T1000 (cell line): ENCODE results near the gene F12.
A peak's percentile ranks its signal among the peaks of the same experiment; 100 is the strongest.

Experiments
- DNase-seq: peaks from one replicate; lab custom pipeline; 2025; ENCODE audit warnings: mixed read lengths; lab: John Stamatoyannopoulos, UW

F12 gene

DNA sequence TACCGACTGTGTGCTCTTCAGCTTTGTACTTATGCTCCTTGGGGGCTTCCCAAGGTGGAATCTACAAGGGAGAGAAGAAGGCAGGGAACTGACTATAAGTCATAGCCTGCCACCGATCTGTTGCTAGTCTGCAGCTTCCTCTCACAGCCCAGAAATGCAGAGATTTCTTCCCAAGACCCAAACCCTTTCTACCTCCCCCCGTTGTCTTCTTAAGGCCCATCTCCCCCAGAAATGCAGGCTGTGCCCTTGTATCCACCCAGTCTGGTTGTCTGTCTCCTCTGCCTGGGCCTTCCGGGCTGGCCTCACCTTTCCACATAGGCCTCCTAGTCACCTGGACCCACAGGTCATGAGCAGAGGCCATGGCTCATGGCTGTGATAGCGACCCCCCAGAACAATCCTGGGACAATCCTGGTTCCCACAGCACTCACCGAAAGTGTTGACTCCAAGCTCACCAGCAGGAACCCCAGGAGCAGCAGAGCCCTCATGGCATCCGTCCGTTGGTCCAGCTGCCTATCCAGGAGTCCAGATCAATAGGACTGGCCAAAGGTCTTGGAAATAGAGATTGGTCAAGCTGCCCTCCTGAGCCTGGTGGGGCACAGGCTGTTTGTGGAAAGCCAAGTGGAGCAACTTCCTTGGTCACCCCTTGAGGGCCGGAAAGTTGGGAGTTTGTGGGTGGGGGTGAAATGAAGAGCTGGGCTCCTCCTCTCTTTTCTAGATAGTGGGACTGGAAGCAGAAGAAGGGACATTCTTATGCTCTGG lies at the start of gene F12:
Gene F12 (minus strand): TSS at position 522 of the 759 bp plus-strand sequence. CDS start 37 bp downstream, at position 485.
- no peak for DNase-seq

DNA sequence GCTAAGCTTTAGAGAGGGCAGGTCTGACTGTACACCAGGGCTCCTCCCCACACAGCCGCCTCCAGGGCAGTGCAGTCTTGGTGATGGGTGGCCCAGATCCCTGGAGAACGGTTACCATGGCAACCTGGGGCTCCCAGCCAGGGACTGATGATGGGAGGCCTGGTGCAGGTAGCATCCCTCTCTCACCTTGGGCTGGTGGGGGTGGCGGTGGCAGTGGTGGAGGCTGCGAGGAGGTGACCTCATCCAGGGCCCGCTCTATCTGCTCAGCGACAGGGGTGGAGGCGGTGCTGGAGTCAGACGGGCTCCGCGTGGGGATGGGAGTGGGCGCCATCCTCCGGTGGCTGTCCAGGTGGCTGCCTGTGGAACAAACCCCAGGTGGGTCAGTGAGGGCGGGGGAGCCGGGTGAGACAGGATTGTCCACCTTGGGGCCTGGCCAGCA lies 49.6 kb upstream of the F12 start:
- DNase-seq = no peak

DNA sequence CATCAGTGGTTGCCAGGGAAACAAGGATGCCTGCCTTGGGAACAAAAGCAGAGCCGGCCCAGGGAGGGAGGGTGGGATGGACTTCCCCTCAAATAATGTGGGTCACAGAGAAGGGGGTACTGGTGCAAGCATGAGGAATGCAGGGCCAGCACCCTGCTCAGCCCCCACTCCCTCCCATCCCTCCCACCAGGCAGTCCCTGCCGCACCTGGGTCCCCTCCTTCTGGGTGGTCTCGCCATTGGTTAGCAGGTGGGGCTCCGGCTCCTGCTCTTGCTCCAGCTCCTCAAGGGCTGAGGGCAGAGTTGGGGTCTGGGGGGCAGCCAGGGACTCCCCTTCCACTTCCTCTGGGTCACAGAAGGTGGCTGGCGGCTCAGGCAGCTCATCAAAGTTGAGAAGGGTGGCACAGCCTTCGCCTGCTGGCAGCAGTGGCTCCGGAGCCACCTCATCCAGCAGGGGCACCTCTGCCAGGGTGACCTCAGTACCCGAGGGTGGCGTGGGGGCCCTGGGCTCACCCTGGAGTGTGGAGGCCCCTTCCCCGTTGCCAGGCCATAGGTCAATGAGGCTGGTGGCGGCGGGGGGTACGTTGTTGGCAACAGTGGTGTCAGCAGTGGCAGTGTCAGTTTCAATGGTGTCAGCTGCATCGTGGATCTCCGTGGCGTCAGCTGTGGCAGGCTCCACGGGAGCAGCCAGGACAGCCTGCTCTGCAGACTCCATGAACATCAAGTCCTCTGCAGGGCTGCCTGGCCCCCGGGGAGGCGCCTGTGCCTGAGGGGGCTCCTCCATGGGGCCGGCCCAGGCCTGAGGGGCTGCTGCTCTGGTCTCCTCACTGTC lies 48.7 kb upstream of the F12 start:
- no peak for DNase-seq

DNA sequence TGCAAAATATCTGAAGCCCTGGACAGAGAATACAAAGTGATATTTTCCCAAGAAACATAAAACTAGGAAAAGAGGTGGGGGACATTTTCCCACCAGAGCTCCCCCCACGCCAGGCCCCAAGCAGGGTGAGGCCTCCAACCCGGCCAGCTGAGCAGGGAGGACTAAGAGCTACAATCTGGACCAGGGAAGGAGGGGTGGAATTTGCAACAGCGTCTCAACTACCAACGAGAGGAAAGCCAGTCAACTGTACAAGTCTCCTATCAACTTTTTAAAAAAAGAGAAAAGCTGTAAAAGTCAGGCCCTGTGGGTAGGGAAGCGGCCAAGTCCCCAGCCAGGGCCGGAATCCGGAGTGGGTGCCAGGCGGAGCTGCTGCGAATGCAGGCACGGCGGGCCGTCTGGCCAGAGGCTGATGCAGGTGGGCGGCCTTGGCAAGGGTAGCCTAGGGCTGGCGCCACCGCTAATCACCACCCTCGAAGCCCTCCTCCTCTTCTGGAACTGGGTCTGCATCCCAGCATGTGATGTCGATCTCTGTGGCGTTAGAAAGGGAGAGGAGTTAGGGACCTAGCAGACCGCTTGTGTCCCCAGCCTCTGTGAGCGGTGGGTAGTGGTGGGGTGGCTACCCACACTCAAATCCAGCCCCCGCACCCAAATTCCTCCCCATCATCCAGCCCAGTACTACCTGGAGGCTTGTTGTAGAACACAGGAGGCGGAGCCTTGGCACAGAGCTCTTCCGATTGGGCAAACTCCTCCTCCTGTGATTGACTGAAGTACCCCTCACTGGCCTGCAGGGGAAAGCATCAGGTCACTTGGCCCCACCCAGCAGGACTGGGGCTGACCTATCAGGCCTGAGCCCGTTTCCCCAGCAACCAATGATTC lies 47.9 kb upstream of the F12 start:
- DNase-seq = peak; percentile 86

- DNase-seq = no peak
Observed at GRCh38 chr5:177456591-177456964, 47.2 kb upstream of the F12 start.

DNA sequence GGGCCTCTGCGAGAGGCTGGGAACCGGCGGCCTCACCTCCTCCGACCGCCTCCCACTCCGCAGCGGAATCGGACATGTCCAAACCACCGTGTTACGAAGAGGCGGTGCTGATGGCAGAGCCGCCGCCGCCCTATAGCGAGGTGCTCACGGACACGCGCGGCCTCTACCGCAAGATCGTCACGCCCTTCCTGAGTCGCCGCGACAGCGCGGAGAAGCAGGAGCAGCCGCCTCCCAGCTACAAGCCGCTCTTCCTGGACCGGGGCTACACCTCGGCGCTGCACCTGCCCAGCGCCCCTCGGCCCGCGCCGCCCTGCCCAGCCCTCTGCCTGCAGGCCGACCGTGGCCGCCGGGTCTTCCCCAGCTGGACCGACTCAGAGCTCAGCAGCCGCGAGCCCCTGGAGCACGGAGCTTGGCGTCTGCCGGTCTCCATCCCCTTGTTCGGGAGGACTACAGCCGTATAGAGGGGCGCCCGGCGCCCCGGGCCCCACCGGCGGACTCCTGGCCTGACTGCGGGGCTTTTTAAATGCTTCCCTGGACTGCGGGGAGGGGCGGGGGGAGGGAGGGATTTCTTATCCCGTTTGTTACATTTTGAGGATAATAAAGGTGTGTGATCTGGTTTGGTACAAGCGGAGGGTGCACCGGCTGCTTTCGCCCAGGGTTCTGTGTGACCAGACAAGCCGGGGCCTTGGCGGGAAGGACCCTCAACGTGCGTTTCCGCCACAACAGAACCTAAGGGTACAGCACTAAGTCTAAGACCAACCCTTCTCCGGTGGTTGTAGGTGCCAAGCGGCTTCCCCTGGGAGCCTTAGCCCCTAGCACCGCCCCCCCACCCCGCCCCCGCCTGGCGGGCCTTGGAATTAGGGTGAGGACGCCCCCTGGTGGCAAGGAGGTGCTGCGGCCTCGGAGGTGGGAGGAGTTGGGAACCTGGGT lies 46.6 kb upstream of the F12 start:
- DNase-seq = peak; percentile 74

DNA sequence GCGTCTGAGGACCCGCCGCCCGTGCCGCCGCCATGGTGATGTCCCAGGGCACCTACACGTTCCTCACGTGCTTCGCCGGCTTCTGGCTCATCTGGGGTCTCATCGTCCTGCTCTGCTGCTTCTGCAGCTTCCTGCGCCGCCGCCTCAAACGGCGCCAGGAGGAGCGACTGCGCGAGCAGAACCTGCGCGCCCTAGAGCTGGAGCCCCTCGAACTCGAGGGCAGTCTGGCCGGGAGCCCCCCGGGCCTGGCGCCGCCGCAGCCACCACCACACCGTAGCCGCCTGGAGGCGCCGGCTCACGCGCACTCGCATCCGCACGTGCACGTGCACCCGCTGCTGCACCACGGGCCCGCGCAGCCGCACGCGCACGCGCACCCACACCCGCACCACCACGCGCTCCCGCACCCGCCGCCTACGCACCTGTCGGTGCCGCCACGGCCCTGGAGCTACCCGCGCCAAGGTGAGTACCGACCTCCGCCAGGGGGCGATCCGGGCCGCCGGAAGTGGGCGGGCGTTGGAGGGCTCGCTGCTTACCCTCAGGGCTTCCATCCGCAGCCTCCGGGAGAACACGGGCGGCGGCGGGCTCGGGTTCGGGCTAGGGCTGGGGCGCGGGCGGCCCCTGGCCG lies 45.8 kb upstream of the F12 start:
- peak; percentile 55 for DNase-seq

DNA sequence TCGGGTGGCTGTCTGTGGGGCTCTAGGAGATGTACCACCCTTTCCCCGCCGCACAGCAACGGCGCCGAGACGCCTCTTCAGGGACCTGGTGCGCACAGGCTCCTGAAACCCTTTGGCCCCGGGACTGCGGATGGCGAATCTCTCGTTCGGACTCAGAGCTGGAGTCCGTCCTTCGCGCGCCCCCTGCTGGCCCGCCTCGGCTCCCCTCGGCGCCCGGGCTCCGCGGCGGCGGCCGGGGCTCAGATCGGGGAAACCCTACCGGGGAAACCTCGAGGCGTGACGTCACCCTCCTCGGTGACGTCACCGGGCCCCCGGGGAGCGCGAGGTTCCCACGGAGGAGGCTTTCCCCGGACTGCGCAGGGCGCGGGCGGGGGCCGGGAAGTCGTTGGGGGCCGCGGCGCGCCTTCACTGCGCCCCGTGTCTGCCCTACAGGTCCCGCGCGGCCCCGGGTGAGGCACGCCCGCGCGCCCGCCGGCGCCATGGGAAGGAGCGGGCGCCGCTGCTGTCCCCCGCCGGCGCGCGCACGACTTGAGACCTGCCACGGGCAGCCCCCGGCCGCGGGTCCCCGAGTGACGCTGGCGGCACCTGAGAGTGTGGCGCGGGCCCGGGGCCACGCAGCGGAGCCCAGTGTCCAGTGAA lies 45.2 kb upstream of the F12 start:
- peak; percentile 86 for DNase-seq

DNA sequence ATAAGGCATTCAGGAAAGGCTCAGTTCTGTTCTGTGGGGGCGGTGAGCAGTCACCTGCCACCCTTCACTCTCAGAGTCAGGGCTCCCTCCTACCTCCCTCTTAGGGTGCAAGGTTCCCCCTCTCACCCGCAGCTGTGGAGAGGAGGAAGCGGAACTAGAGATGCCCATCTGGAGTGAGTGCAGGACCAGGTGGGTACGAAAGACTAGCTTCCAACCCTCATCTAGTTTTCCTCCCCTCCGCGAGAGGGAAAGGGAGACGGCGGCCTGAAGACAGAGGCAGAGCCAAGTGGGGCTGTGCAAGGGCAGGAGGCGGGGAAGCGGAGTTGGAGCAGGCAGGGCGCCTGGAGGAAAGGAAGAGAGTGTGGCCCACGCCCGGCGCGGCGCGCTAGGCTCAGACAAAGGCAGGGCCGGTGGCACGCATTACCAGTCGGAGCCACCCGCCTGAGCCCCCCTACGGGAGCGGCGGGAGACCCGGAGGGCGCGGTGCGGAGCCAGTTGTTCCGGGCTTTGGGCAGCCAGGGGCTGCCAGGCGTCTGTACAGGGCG lies 44.6 kb upstream of the F12 start:
- no peak for DNase-seq

DNA sequence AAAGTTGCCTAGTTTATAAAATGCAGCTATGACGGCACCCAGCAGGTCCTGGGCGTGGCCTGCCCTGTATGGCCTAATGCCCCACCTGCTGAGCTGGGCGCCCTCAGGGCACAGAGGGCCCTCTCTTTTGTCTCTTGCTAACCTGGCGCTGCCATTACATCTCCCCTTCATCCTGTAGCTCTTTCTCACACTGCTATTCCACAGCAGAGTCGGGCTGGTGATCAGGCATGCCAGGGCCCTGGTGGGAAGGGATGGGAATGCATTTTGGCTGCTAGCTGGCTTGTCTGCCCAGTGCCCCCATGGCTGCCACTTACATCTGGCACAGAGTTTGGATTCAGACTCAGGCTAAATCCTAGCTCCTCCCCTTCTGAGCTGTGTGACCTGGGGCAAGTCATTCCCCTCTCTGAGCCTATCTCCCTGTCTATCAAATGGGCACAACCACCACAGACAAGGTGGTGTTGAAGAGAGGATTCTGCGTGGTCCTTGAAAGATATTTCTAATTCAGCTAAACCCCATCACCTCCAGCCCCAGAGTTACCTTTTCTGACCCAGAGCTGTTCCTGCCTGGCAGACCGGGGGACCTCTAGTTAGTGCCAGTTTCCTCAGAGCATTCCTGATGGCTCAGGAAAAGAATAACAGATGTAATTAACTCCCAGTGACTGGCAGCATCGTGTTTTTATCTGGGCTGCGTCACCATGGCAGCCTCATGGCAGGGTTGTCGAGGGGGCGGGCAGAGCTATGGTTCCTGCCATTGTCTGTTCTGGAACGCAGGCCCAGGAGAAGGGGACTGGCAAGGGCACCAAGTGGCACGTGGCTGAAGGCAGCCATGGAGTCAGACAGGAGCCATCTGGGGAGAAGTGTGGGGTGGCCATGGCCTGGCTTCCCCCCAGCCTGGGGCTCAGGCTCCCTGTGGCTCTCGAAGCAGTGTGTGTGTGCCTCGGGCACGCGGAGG lies 43.6 kb upstream of the F12 start:
- no peak for DNase-seq

DNA sequence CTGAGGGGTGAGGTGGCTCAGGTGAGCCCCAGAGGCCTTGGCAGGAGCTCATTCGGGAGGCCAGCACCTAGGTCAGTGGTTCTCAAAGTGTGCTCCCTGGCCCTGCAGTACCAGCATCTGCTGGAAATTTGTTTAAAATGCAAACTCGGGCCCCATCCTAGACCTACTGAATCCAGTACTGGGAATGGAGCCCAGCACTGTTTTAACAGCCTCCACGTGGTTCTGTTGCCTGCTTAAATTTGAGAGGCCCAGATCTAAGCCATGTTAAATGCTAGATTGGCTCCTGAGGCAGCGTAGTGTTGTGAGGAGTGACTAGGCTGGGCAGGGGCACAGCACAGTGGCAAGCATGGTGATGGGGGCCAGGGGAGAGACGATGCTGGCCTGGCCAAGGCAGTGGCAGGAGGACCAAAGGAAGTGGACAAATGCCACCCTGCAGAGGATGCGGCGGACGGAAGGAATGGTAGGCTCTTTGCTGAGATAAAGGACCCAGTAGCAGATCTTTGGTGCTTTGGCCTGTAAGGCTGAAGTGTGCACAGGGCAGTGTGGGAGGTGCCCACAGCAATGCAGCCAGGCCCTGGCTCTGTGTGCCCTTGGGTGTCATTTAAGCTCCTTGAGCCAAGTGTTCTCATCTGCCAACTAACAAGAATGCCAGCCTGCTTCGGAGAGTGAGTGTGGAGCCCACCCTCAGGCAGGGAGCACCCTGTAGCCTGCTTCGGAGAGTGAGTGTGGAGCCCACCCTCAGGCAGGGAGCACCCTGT lies 41.5 kb upstream of the F12 start:
- DNase-seq = no peak

GRCh38 chr5:177449140-177450061 lies 40.0 kb upstream of the F12 start:
- no peak for DNase-seq

- DNase-seq = no peak
Observed at GRCh38 chr5:177448244-177448950, 39.0 kb upstream of the F12 start.

DNA sequence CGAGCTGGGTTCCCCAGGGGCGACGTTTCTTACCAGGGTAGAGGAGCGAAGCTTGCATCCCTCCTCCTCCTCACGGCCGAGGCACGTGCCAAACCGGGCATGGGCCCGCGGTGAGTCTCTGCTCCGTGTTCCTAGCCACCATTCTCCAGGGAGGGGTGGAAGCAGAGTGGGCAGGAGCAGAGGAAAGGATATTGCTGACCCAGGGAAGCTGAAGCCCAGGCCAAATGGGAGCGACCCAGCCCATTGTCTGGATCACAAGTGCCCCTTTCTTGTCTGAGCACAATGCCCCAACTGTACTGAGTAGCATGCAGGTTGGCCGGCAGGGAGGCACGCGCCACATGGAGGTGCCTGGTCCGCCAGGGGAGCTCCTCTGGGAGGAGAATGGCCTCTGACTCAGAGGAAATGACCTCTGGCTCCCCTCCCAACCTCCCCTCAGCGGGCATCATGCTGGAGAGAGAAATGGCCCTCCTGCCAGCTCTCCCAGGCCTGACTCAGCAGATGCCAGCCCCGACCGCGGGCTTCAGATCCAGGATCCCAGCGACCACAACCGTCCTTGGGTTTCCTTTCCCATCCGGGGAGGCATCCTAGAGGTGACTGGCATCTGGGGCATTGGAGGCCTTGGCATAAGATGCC lies 38.4 kb upstream of the F12 start:
- DNase-seq = peak; percentile 93

- DNase-seq = peak; percentile 45
Observed at GRCh38 chr5:177447066-177447610, 37.8 kb upstream of the F12 start.
